ENCODE data around the gene TRAK1.
A peak's percentile ranks its signal among the peaks of the same experiment; 100 is the strongest.

TRAK1 gene

DNA sequence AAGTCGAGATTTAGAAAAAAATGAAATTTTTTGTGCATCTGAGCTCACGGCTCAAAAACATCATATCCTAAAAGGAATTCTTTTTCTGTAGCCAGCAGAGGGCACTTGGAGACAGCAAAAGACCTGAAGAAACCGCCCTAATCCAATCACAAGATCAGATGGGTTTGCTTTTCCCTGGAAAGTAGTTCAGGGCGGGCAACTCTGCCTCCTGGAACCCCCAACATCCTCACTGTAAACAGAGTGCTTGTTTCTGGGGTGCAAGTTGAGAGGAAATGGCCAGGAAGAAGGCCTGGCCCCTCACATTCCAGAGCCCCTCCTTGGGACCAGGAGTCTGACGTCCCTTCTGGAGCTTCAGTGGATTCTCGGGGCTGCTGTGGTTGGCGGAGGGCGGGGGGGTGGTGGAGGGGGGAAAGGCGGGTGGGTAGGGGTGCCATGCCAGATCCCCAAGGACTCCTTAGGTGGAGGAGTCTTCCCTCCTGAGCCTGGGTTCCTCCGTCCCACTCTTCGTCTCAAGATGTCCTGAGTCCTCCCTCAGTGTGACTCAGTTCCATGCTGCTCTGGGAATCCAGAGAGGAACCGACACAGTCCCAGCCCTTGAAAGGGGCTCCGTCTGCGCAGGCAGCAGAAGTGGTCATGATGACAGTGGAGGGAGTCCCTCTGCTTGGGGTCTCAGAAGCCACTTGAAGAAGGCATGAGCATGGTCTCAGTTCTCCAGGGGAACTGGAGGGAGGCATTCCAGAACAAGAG lies 139.0 kb downstream of the TRAK1 start:
- no peak for DNase-seq (ENCODE audit: low read depth in 2 of 2)

DNA sequence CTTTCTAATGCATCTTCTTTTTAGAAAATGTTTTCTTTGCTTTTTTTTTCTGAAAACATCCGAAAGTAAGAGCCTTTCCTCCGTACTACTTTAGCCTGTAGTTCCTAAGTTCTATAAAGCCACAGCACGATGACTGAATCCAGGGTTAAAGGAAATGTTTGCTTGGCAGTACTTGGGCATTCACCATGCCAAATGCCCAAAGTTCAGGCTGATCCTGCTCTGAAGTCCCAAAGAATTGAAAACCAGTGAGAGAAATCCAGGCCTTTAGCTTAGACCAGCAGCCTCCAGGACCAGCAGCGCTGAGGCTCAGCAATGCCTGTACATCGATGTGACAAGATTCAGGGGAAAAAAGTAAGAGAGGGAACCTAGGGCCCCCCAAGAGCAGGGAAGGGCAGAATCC lies 139.7 kb downstream of the TRAK1 start:
- DNase-seq (ENCODE audit: low read depth in 2 of 2): no peak

DNA sequence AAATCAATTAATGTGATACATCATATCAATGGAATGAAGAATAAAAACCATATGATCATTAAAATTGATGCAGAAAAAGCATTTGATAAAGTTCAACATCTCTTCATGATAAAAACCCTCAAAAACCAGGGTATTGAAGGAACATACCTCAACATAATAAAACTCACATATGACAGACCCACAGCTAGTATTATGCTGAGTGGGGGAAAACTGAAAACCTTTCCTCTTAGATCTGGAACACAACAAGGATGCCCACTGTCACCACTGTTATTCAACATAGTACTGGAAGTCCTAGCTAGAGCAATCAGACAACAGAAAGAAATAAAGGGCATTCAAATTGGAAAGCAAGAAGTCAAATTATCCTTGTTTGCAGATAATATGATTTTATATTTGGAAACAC lies 144.4 kb downstream of the TRAK1 start:
- no peak for DNase-seq (ENCODE audit: low read depth in 2 of 2)

DNA sequence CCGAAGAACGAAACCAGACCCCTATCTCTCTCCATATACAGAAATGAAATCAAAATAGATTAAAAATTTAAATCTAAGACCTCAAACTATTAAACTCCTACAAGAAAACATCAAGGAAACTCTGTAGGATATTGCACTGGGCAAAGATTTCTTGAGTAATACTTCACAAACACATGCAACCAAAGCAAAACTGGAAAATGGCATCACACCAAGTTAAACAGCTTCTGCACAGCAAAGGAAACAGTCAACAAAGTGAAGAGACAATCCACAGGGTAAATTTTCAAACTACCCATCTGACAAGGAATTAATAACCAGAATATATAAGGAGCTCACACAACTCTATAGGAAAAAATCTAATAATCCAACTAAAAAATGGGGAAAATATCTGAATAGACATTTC lies 145.5 kb downstream of the TRAK1 start:
- DNase-seq (ENCODE audit: low read depth in 2 of 2): no peak

DNA sequence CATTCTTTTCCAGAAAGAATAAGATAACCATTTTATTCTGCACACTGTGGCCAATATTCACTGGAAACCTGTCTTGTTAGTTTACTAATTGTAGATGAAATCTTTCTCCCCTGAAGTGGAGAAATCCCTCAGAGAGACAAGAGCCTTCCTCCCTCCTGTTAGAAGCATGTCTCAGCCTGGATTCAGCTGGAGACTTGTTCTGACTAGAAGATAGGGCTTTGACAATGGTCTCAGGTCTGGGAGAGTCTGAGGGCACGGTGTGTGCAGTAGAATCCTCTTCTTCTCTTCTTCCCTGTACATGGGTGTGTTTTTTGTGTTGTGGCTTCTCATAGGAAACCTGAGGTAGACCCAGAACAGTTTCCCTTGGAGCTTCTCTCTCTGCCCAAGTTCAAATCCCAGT lies 154.9 kb downstream of the TRAK1 start:
- no peak for DNase-seq (ENCODE audit: low read depth in 2 of 2)

DNA sequence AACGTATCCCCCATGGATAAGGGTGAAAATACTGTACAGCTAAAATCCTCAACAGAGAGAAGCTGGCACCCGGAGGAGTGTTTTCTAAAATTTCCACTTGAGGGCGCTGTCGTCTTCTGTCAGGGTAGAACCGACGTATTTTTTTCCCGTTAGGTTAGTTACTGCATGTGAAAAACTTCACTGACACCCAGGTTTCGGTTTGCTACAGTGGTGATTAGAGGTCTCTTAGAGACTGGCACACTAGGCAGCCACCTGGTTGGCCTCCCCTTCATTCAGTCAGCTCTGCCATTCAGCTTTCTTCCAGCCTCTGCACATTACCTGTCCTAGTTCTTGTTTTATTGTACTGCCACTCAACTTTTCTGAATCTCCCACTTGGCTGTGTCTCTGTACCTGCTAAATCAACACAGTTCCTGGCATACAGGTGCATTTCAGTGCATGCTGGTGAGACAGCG lies 156.4 kb downstream of the TRAK1 start:
- peak; percentile 44 to 53 for DNase-seq (ENCODE audit: low read depth in 2 of 2)

DNA sequence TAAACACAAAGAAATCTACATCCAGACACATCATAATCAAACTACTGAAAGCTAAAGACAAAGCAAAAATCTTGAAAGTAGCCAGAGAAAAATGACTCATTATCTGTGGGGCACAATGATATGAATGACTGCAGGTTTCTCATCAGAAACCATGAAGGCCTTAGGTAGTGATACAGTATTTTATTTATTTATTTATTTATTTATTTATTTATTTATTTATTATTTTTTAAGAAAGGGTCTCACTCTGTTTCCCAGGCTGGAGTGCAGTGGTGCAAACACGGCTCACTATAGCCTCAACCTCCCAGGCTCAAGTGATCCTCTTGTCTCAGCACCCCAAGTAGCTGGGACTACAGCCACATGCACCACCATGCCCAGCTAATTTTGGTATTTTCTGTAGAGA lies 159.6 kb downstream of the TRAK1 start:
- DNase-seq (ENCODE audit: low read depth in 2 of 2): no peak

DNA sequence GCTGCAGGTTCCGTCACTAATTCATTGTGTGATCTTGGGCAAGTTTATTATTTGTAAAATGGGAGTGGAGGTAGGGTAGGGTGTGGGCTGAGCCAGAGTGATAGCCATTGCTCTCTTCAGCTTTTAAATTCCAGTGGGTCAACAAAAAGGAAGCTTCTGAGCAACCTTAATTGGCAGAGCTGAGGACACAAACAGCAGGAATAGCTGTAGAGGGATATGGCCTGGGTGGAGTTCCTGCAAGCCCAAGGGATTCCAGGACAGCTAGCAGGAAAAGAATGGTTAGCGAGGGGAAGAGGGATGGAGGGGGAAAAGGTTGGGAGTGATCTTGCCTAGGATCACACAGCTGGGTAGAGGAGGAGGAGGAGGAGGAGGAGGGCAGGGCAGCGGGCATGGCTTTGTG lies 163.4 kb downstream of the TRAK1 start:
- DNase-seq (ENCODE audit: low read depth in 2 of 2): no peak

DNA sequence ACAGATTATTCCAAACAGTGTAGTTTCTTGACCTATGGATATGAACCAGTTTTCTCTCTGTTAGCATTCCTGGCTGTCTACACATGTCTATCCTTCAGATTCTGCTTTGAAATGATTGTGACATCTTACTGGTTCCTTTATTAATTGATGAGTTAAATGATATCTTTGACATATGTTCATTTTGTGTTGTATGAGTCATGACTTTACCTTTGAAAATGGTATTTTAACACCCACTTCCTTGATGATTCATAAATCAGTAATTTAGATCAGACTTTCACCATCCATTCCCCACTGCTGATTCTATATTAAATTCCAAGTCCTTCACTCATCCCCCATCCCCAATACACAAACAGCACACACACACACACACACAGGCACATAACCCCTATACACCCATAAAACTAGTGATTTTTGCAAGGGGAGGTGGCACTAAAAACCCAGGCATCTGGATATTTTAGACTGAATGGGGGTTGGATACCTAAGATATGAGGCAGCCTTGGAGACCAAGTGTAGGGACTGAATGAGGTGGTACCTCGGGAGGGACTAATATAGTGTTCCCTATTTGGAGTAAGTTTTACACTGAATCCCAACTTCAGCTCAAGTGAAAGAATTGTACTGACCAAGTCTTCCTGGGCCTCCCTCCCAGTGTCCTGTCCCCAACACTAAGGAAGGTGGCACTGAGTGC lies 165.1 kb downstream of the TRAK1 start:
- DNase-seq (ENCODE audit: low read depth in 2 of 2): no peak

DNA sequence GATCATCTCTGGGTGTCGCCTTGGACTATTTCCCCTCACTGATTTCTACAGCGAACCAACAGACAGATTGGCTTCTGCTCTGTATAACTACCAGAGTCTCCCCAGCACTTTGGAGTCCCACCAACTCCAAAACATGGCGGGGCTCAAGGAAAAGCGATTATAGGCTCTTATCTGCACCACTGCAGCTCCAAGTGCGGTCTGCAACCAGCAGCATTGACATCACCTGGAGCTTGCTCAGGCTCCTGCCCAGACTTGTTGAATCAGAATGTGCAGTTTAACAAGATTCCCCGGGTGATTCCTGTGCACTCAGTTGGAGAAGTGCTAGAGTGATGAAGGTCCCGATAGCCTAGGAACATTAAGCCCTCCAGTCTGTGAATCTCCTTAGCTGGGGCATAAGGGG lies 165.8 kb downstream of the TRAK1 start:
- no peak for DNase-seq (ENCODE audit: low read depth in 2 of 2)

DNA sequence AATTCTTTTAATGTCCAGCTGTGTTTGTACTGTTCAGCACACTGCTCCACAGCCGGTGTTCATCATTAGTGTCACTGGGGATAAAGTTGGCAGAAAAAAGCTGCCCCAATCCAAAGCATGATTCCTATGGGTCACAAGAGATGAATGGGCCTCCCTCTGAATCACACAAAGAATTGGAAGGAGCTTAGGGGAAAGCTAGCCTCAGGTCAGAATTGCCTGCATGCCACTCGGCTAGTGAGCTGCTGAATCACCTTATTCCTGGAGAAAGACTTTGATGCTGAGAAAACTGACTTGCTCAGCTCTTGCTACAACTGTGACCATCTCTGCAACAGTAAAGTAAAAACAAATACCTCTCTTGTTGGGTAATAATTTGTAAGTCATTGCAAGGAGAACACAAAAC lies 171.4 kb downstream of the TRAK1 start:
- DNase-seq (ENCODE audit: low read depth in 2 of 2): no peak

DNA sequence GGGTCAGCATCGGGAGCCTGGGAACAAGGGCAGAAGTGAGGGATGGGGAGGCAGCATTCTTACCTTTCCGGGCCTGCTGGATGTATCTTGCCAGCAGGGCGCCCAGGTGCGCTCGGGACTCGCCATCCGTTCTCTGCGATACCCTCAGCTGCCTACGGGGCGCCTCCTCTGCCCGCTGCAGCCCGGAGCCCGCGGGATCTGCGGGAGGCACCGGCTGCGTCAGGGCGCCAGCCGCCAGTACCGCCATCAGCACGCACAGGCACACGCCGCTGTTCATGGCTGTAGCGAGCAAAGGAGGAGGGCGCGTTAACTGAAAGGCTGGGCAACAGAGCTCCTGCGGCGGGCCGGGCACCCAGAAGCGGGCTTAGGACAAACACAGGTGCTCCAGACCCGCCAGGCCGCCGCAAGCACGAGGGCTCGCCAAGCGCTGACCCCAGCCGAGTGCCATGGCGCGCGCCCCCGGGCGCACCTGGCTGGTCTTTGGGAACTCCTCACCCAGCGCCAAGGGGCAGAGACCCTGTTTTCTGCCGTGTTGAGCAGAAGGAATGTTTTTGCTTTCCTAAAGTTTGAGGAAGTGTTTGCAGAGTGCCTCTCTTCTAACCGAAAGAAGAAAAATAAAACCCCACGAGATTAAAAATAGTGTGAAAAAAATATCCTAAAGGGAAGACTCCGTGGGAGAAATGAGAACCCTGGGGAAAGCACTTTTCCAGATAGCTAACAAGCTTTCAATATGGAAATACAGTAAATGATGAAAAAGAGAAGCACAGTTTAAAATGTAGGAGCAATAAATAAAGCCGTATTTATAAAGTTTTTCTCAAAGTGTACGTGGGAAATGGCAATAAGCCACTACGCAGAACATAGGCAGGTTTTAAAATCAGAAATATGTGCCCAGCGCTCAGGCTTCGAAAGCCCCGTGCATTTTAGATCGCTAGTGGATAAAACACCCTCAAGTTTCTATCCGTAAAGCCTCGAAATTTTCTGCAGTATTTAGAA lies 172.5 kb downstream of the TRAK1 start:
- no peak for DNase-seq (ENCODE audit: low read depth in 2 of 2)

DNA sequence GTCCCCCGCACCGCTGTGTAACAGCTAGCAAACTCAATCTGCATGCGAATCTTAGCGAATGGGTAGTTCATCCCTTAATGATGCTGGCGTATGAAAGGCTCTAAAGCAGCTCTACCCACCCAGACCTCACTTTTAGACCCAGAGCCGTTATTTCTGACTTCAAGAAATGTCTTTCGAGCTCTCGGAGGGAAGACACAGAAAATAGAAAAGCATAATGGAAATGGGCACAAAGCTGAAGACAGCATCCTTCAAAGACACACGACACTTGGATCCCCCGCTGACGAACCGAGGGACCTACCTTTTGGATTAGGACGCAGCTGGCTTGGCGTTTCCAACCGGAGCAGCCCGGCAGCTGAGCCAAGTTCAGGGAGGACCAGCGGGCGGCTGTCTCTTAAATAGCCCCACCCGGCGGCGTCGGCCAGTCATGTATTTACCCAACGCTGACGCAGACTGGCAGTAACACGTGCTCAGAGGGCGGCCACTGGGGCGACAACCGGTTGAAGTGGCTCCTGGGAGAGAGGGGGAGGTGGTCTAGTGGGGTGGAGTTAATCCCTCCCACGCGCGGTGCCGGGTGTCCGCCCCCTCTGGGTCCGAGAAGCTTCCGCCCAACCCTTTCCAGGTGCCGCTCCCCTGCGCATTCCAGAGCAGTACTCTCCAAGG lies 173.4 kb downstream of the TRAK1 start:
- peak in 1 of 2 donors; percentile 9 for DNase-seq (ENCODE audit: low read depth in 2 of 2)

DNA sequence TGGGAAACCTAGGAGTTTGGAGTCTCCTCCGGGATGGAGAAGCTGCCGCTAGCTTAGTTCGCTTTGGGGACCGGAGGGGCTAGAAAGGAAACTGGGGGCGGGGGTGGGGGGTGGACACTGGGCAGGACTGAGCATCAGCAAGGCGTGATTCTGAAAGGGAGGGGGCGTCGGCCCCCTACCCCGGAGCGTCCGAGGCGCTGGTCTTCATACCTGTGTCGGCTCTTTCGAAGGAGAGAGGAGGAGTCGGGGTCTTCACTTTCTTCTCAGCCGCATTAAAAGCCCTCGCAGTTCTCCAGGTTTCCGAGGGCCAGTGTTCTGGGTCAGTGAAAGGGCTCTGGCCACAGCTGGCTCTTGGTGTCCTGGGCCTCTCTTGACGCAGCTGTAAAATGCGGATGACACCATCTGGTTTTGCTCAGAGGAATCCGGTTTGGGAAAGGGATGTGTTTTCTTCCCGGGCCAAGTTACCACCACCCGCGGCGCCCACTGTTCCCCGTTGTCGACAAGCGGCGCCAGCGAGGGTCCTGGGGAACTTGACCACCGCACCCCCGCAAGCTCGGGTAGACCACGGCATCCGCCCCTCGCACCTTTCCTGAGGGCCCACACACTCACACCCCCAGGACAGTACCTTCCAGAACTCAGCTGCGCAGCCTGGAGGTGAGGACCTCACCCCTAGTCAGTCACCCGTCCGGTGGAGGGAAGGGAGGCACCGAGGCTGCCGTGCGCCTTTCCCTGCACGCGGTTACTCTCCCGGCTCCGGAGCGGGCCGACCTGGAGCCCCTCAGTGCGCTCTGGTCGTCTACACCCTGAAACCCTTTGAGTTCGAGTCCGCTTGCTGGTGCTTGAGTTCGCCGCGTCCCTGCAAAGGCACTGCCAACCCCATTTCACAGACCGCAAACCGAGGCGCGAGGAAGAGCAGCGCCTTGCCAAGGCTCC lies 174.2 kb downstream of the TRAK1 start:
- DNase-seq (ENCODE audit: low read depth in 2 of 2): no peak

DNA sequence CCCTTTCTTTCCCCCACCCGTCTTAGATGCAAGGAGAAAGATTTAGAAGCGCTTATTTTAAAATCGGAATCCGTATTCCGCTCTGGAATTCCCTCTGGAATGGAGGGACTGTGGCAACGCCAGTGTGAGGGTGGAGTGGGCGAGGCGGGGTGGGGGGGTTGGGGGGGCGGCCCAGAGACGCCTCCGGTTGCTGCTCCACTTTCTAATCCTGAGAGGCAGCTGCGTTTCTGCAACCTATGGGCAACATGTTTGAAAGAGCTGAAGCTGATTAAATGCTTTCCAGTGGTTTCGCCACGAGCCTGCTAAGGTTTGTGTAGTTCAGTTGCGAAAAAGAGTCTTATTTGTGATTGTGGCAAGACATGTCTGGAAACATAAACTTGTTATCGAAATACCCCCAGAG lies 174.9 kb downstream of the TRAK1 start, which contains the start of gene CCK:
TSS of gene CCK (minus strand) at position 101 of the 400 bp plus-strand sequence. CDS start 2,555 bp downstream, outside the sequence.
- no peak for DNase-seq (ENCODE audit: low read depth in 2 of 2)

DNA sequence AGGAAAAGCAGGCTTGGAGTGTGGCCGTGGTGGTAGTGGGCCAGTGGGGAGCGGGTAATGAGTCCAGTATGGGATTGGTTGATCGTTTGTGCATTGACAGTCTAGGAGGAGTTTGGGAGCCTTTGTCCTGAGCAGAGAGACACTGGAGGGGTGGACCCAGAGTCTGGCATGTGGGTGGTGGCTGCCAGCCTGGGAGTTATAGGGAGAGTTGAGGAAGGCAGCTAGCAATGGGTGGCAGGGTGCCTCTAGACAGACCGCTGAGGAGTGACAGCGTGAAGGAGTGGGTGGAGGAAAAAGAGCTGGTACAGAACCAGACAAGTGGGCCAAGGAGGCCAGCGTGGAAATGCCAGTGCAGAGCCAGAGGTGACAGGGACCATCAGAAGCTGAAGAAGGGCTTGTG lies 176.7 kb downstream of the TRAK1 start:
- DNase-seq (ENCODE audit: low read depth in 2 of 2): no peak

DNA sequence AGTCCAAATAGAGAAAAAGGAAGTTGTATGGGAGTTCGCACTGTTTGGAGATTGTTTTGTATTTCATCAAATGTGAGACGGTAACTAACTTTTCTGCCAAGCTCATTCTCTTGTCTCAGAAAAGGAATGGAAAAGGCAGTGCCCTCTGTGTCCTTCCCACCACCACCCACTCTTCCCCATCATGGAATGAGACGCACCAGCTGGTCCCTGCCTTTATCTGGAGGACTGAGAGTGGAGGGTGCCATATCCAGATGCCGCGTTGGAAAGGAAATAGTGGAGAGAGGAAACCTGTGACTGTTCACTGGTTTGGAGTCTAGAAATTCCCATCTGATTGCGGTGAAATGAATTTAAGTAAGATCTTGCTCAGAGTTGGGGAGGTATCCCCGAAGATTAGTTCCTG lies 178.5 kb downstream of the TRAK1 start:
- no peak for DNase-seq (ENCODE audit: low read depth in 2 of 2)

DNA sequence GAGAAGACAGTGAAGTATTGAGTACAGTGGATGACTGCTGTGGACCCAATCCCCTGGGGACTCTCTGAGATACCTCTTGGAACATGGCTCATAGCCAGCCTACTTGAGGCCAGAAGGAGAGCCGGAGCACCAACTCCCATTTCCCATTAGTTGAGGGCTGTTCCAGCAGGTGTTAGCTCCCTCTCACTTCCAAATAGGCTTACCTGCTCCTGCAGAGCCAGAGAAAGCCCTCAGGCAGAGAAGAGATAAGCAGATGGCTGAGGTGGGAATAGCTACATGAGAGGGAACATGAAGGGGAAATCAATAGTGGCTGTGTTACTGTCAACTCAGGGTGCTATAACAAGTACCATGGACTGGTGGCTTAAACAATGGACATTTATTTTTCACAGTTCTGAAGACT lies 179.4 kb downstream of the TRAK1 start:
- DNase-seq (ENCODE audit: low read depth in 2 of 2): no peak

DNA sequence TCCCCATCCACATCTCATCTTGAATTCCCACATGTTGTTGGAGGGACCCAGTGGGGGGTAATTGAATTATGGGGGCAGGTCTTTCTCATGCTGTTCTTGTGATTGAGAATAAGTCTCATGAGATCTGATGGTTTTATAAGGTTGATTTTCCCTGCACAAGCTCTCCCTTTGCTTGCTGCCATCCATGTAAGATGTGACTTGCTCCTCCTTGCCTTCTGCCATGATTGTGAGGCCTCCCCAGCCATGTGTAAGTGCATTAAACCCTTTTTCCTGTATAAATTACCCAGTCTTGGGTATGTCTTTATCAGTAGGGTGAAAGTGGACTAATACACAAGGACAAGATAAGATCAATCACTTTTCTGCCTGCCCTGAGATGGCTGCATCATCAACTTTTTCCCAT lies 180.6 kb downstream of the TRAK1 start:
- no peak for DNase-seq (ENCODE audit: low read depth in 2 of 2)

DNA sequence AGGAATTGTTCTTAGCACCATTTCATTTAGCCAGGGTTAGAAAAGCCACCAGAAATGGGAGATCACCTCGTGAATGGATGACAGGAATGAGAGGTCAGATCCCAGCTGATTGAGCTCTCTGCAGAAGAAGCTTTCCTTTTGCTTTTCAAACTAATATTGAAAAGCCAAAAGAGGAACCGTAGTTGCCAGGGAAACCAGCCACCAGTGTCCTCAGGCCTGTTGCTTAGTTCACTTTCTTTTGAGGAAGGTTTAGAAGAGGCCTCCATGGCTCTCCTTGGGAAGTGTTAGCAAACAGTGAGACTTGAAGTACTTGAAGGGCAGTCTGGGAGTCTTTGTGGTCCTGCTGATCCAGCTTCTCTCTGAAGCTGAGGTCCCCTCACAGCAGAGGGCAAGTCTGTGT lies 182.2 kb downstream of the TRAK1 start:
- no peak for DNase-seq (ENCODE audit: low read depth in 2 of 2)

DNA sequence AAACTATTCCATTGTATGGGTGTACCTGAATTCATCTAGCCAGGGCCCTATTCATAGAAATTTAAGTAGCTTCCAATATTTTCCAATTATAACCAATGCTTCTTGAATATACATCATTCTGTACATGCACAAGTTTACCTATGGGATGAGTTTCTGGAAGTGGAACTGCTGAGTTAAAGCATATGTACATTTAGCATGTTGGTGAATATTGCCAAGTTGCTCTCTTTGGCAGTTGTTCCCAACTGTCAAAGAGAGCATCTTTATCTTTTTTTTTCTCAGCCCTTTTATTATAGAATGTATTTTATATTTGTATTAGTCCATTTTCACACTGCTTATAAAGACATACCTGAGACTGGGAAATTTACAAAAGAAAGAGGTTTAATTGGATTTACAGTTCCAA lies 183.1 kb downstream of the TRAK1 start:
- DNase-seq (ENCODE audit: low read depth in 2 of 2): no peak

Measured in stimulated activated CD4-positive, alpha-beta T cell treated with anti-CD3 and anti-CD28 coated beads, Interleukin-4, amount 100 ng/mL, for 48 hours (primary cell).